K562 (cell line): ENCODE measurements around the gene MBNL1. TPM values are rescaled to one million over a fixed set of nuclear protein-coding genes. Genes with fewer than 3 reads are reported as not detected.

Experiments used
- CREBBP ChIP-seq: IDR thresholded peaks from one replicate; pipeline ENCODE4 v1.6.1; 2012; ENCODE audit warnings: low read depth, mild to moderate bottlenecking, control low read depth, inconsistent platforms, low read length
- GABPA ChIP-seq: fragments of 200-800 bp; sonication (Bioruptor generic); conservative IDR thresholded peaks from 2 replicates; pipeline ENCODE4 v1.6.1; 2016; ENCODE audit warnings: low read depth, missing genetic modification characterization, missing compliant biosample characterization
- HNRNPH1 ChIP-seq: fragments of 200-400 bp; formaldehyde crosslinking; optimal IDR thresholded peaks from 2 replicates; pipeline ENCODE3; 2017; ENCODE audit warnings: low read depth, mild to moderate bottlenecking, low read length, moderate library complexity
- NCOA6 ChIP-seq: fragments of 450-650 bp; IDR thresholded peaks from 2 replicates; pipeline ENCODE4 v1.6.1; 2017; ENCODE audit warnings: mild to moderate bottlenecking
- NR2C2 ChIP-seq, 2 experiments: fragments of 200-800 bp in 1 of 2; sonication (Bioruptor generic) in 1 of 2; sonication (generic) in 1 of 2; formaldehyde crosslinking in 1 of 2; IDR thresholded peaks; 2 replicates each; pipeline versions ENCODE4 v1.6.1 to v1.8.0; 2016 to 2022; ENCODE audit warnings: mild to moderate bottlenecking in 1 of 2, missing compliant biosample characterization in 1 of 2, missing genetic modification characterization in 1 of 2, missing genetic modification reagents in 1 of 2
- REST ChIP-seq, 2 experiments: fragments of 450-650 bp; formaldehyde crosslinking in 1 of 2; IDR thresholded peaks; 2 replicates each; pipeline versions ENCODE4 v1.4.0 to v1.6.1; 2014 to 2020; ENCODE audit warnings: mild to moderate bottlenecking in 2 of 2, borderline replicate concordance in 1 of 2, low read depth in 1 of 2
- ZFP91 ChIP-seq: sonication (generic); formaldehyde crosslinking; IDR thresholded peaks from 2 replicates; pipeline ENCODE4 v1.8.0; 2022; ENCODE audit warnings: mild to moderate bottlenecking, missing genetic modification reagents
- ZKSCAN3 ChIP-seq: fragments of 250-450 bp; sonication (Bioruptor Pico); IDR thresholded peaks from 2 replicates; pipeline ENCODE4 v1.4.0; 2020
- ZNF318 ChIP-seq, 2 experiments: fragments of 450-650 bp; IDR thresholded peaks; 2 replicates each; pipeline ENCODE4 v1.6.1; 2016; ENCODE audit warnings: mild to moderate bottlenecking in 2 of 2, borderline replicate concordance in 1 of 2, low read depth in 1 of 2, moderate library complexity in 1 of 2
- polyA plus RNA-seq, 8 experiments: library from polyadenylated mRNA; depleted of rRNA in 4 of 8; stranded (reverse) in 5 of 8; unstranded in 3 of 8; fragments of >200 nt; fragmentation: Nextera tagmentation in 2 of 8; fragmentation: Illumina TruSeq in 1 of 8; extraction: Ambion mirVana in 2 of 8; extraction: Trizol in 1 of 8; gene quantifications; 2 replicates each; pipeline versions ENCODE4 v1.2.1 to v1.2.3, GENCODE V29; 2011 to 2014; ENCODE audit warnings: inconsistent platforms in 1 of 8, missing spikeins in 1 of 8
- total RNA-seq, 7 experiments: library from RNA; depleted of rRNA in 6 of 7; stranded (reverse); fragments of >200 nt in 6 of 7; fragmentation: Illumina TruSeq in 2 of 7; extraction: Trizol in 2 of 7; gene quantifications; 2 replicates each; pipeline versions ENCODE4 v1.2.1 to v1.2.3, GENCODE V29; 2011 to 2021; ENCODE audit warnings: low replicate concordance in 1 of 7

The MBNL1 gene
- total and polyA plus RNA-seq, 9 of the 15 experiments (the other 6 are each of a cell fraction or from before 2014, with no cell fraction given), result 70.3 to 243 (median 220) TPM

- TF ChIP-seq ZNF318 (IDR thresholded peaks at IDR 0.05; ENCODE audit: borderline replicate concordance in 1 of 2, low read depth in 1 of 2) (no peak), CREBBP (no peak), ZFP91 (CRISPR knock-in tag) (no peak), ZKSCAN3 (no peak), HNRNPH1 (no peak), REST (IDR thresholded peaks at IDR 0.05; ENCODE audit: borderline replicate concordance) (peak; percentile 22; the same call in 1 of the 2 replicates), REST (CRISPR knock-in tag; IDR thresholded peaks at IDR 0.05; ENCODE audit: low read depth) (no peak), NR2C2 (CRISPR knock-in tag; IDR thresholded peaks at IDR 0.05) (no peak), NR2C2 (tag; IDR thresholded peaks at IDR 0.05) (peak; percentile 55; the same call in 1 of the 2 replicates), GABPA (tag) (no peak), NCOA6 (no peak)
Measured at GRCh38 chr3:152243301-152243711, 25.4 kb upstream of the MBNL1 start (continued).
